ENCODE results near the gene UBB. TPM values are rescaled to one million over a fixed set of nuclear protein-coding genes. Genes with fewer than 3 reads are reported as not detected.

The UBB gene
- total RNA-seq, 3 donors from 2014 or later: 735 to 835 (median 828) TPM

DNA sequence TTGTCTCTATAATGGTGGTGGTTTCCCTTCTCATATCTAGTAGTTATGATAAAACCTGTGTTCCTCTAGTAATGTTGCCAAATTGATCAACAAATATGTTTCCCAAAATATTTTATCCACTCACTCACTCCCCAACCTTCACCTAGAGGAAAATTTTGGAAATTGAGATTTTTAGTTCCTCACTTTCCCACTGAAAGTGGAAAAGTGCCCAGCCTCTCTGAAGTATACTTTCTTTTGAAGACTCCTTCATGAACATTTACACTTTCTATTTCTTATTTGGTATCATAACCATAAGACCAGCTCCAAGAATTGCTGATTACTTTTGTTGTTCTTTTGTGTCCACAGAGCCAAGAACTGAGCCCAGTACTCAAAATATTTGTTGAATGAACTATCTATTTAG is 22.5 kb upstream of the UBB start:
- Histone ChIP-seq H3K36me3 (no peaks in the 10 kb centered on the region), H3K4me1 (no peaks in the 10 kb centered on the region), H3K27ac (no peak overlapping the region), H3K9me3 (no peaks in the 10 kb centered on the region), H3K27me3 (no peaks in the 10 kb centered on the region), H3K4me3 (no peak overlapping the region)
- no peak for TF ChIP-seq POLR2AphosphoS5 (IDR thresholded peaks at IDR 0.05)
- TF ChIP-seq, protein P1, sequence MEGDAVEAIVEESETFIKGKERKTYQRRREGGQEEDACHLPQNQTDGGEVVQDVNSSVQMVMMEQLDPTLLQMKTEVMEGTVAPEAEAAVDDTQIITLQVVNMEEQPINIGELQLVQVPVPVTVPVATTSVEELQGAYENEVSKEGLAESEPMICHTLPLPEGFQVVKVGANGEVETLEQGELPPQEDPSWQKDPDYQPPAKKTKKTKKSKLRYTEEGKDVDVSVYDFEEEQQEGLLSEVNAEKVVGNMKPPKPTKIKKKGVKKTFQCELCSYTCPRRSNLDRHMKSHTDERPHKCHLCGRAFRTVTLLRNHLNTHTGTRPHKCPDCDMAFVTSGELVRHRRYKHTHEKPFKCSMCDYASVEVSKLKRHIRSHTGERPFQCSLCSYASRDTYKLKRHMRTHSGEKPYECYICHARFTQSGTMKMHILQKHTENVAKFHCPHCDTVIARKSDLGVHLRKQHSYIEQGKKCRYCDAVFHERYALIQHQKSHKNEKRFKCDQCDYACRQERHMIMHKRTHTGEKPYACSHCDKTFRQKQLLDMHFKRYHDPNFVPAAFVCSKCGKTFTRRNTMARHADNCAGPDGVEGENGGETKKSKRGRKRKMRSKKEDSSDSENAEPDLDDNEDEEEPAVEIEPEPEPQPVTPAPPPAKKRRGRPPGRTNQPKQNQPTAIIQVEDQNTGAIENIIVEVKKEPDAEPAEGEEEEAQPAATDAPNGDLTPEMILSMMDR (IDR thresholded peaks at IDR 0.05): no peak
- no peak for TF ChIP-seq POLR2A (IDR thresholded peaks at IDR 0.05)
- intact Hi-C loops (cut with DNase I; ENCODE audit: low total_unique reads): no loop called here
- DNase-seq (ENCODE audit: low spot score in 2 of 2): no peak

DNA sequence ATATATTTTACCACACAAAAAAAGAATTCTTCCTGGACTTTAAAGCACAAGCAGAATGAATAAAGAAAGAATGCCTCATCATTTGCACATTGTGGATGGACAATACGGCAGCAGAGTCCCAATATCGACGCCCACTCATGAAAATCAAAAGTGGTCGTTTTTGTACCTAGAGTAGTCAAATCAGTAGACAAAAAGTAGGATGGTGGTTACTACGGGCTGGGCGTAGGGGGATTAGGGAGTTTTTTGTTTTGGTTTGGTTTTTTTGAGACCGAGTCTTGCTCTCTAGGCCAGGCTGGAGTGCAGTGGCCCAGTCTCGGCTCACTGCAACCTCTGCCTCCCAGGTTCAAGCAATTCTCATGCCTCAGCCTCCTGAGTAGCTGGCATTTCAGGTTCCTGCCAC is 19.0 kb upstream of the UBB start:
- intact Hi-C loops (cut with DNase I; ENCODE audit: low total_unique reads): no loop called here
- no peaks in the 10 kb centered on the region for H3K27me3 ChIP-seq
- no peaks in the 10 kb centered on the region for H3K4me1 ChIP-seq
- TF ChIP-seq POLR2A (IDR thresholded peaks at IDR 0.05) (no peak), POLR2AphosphoS5 (IDR thresholded peaks at IDR 0.05) (no peak)
- TF ChIP-seq, protein P1 (IDR thresholded peaks at IDR 0.05): no peak
- no peak for DNase-seq (ENCODE audit: low spot score in 2 of 2)
- H3K9me3 ChIP-seq: no peaks in the 10 kb centered on the region
- no peak overlapping the region for H3K4me3 ChIP-seq
- no peak overlapping the region for H3K27ac ChIP-seq
- H3K36me3 ChIP-seq: no peaks in the 10 kb centered on the region

DNA sequence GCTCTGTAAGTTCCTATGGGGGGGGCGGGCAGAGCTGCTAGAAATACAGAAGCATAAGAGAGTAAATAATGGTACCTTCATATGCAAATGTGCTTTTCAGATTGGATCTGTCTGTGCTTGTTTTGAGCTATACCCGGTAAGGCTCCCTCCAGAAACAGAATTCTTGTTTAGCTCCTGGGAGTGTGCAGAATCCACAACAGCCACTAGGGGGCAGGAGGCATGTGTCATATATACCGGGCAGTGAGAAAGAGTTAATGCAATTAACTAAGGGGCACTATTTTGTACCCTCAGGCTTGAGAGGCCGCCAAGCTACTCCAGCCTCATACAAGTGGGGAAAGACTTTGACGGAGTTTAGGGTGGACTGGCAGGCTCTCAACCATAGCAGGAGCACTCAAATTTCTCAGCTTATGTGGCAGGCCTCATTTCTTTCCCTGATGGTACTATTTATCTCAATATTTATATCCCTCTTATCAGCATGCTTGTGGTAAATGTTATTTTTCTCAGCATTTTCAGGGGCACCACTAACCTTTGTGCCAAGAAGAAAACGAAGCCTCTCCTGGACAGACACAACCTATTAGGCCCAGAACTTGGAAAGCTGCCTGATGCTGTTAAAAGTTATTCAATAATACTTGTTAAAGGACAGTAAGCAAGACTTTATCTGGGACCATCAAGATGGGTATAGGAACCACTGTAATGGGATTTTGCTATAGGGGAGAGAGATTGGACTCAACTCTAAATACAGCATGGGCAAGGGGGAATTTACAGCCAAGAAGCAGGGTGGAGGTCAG is 16.9 kb upstream of the UBB start:
- Histone ChIP-seq H3K36me3 (no peaks in the 10 kb centered on the region), H3K4me1 (no peaks in the 10 kb centered on the region), H3K27me3 (no peaks in the 10 kb centered on the region), H3K9me3 (no peaks in the 10 kb centered on the region), H3K27ac (peak overlapping the region in 1 of 2 donors; percentile 61), H3K4me3 (no peak overlapping the region)
- intact Hi-C loops (cut with DNase I; ENCODE audit: low total_unique reads): no loop called here
- TF ChIP-seq, protein P1 (IDR thresholded peaks at IDR 0.05): peak; percentile 79 to 81 (median 80)
- TF ChIP-seq POLR2A (IDR thresholded peaks at IDR 0.05): no peak
- peak in 1 of 2 donors; percentile 33 for DNase-seq (ENCODE audit: low spot score in 2 of 2)

DNA sequence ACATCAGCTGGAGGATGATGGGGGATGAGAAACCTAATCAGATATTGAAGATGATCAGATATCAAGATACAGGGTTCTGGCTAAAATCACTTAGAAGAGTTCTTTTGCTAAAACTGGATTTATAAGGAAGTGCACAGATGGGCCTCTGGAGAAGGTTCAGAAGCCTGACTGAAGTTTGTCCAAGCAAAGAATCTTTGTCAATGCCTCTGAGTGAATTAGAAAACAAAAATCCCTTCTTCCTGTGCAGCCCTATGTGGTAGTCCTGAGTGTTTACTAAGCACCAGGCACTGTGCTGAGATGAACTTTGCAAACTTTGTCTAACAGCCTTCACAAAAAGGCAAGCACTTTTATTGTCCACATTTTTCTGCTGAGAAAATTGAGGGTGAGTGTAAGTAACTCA is 16.3 kb upstream of the UBB start:
- Histone ChIP-seq H3K36me3 (no peaks in the 10 kb centered on the region), H3K9me3 (no peaks in the 10 kb centered on the region), H3K27me3 (no peaks in the 10 kb centered on the region), H3K4me3 (no peak overlapping the region), H3K4me1 (no peaks in the 10 kb centered on the region), H3K27ac (peak overlapping the region in 1 of 2 donors; percentile 61)
- TF ChIP-seq POLR2A (IDR thresholded peaks at IDR 0.05) (no peak), POLR2AphosphoS5 (IDR thresholded peaks at IDR 0.05) (no peak)
- TF ChIP-seq, protein P1 (IDR thresholded peaks at IDR 0.05): no peak
- DNase-seq (ENCODE audit: low spot score in 2 of 2): no peak
- intact Hi-C loops (cut with DNase I; ENCODE audit: low total_unique reads): no loop called here

DNA sequence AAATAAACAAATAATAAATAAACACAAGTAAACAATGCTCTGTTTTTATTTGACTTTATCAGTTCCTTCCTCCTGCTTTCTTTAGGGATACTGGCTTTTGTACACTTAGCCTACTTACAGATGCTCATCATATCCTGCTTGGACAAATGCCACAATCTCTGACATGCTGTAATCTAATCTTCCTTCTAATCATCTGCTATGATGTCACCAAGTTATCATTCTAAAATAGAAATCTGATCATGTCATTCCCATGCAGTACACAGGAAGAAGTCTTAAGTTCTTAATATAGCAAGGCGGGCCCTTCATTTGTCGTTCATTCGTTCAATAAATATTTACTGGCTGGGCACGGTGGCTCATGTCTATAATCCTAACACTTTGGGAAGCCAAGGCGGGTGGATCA is 9.1 kb upstream of the UBB start:
- no peaks in the 10 kb centered on the region for H3K27me3 ChIP-seq
- H3K4me3 ChIP-seq: no peak overlapping the region
- no peak for DNase-seq (ENCODE audit: low spot score in 2 of 2)
- no peaks in the 10 kb centered on the region for H3K36me3 ChIP-seq
- intact Hi-C loops (cut with DNase I; ENCODE audit: low total_unique reads): no loop called here
- TF ChIP-seq POLR2AphosphoS5 (IDR thresholded peaks at IDR 0.05) (no peak), POLR2A (IDR thresholded peaks at IDR 0.05) (no peak)
- TF ChIP-seq, protein P1 (IDR thresholded peaks at IDR 0.05): no peak
- no peaks in the 10 kb centered on the region for H3K9me3 ChIP-seq
- no peak overlapping the region for H3K27ac ChIP-seq
- no peaks in the 10 kb centered on the region for H3K4me1 ChIP-seq
